Measurements from ENCODE around the gene KRTAP10-6. TPM values are rescaled to one million over a fixed set of nuclear protein-coding genes. Genes with fewer than 3 reads are reported as not detected.

Gene KRTAP10-6
- total RNA-seq, 3 donors from 2014 or later = not detected

DNA sequence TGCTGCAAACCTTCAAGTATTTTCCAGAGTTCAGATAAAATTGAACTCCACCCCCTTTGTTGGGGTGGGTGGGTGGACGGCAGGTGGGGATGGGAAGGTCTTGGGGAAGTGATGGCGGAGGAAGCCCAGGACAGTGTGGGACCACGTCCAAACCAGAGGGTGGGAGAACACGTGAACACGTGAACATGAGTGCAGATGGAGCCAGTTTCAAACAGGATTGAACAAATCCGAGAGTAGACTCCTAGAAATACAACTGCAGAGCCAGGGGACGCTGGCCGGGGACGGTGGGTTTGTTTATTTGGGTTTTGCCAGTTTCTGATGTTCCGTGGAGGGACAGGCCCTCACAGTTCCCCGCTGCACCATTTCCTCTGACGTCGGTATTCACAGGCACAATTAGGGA lies 43.9 kb downstream of the KRTAP10-6 start:
- ATAC-seq = no peak
- DNase-seq = no peak
- TF ChIP-seq, protein P1, sequence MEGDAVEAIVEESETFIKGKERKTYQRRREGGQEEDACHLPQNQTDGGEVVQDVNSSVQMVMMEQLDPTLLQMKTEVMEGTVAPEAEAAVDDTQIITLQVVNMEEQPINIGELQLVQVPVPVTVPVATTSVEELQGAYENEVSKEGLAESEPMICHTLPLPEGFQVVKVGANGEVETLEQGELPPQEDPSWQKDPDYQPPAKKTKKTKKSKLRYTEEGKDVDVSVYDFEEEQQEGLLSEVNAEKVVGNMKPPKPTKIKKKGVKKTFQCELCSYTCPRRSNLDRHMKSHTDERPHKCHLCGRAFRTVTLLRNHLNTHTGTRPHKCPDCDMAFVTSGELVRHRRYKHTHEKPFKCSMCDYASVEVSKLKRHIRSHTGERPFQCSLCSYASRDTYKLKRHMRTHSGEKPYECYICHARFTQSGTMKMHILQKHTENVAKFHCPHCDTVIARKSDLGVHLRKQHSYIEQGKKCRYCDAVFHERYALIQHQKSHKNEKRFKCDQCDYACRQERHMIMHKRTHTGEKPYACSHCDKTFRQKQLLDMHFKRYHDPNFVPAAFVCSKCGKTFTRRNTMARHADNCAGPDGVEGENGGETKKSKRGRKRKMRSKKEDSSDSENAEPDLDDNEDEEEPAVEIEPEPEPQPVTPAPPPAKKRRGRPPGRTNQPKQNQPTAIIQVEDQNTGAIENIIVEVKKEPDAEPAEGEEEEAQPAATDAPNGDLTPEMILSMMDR (IDR thresholded peaks at IDR 0.05) = no peak
- Histone ChIP-seq H3K9me3 (no peaks in the 10 kb centered on the region), H3K4me1 (ENCODE audit: low read depth) (no peaks in the 10 kb centered on the region), H3K36me3 (ENCODE audit: low read depth) (no peaks in the 10 kb centered on the region), H3K4me3 (no peak overlapping the region)
- intact Hi-C loops (cut with DNase I, micrococcal nuclease) = no loop called here

- intact Hi-C loops (cut with DNase I, micrococcal nuclease) = no loop called here
- peaks cover 3% of the 10 kb centered on the region for H3K9me3 ChIP-seq
- TF ChIP-seq, protein P1 (IDR thresholded peaks at IDR 0.05) = no peak
- no peaks in the 10 kb centered on the region for H3K36me3 ChIP-seq (ENCODE audit: low read depth)
- no peaks in the 10 kb centered on the region for H3K4me1 ChIP-seq (ENCODE audit: low read depth)
- DNase-seq (peak in 1 of 3 donors; percentile 16), ATAC-seq (peak; percentile 79)
- no peak overlapping the region for H3K4me3 ChIP-seq
Observed at GRCh38 chr21:44547656-44548331, 44.5 kb downstream of the KRTAP10-6 start.

DNA sequence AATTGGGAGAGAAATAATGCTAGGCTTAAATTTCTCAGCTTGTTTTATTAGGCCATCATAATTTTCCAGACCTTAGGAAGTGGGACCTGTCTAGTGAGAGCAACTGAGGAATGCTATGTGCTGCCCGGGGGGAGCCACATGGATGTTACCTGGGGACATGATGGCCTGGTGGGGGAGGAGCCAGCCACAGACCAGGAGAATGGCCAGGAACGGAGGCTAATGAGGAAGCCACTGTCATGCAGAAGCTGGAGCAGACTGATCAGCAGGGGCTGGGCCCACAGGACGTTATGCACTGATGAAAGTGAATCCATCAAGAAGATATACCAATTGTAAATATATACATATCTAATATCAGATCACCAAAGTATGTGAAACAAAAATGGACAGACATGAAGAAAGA lies 47.7 kb downstream of the KRTAP10-6 start:
- TF ChIP-seq, protein P1 (IDR thresholded peaks at IDR 0.05) = no peak
- H3K4me1 ChIP-seq (ENCODE audit: low read depth) = no peaks in the 10 kb centered on the region
- intact Hi-C loops (cut with DNase I, micrococcal nuclease) = no loop called here
- no peak for ATAC-seq
- H3K9me3 ChIP-seq = peaks cover 12% of the 10 kb centered on the region
- no peaks in the 10 kb centered on the region for H3K36me3 ChIP-seq (ENCODE audit: low read depth)
- no peak overlapping the region for H3K4me3 ChIP-seq
- no peak for DNase-seq

DNA sequence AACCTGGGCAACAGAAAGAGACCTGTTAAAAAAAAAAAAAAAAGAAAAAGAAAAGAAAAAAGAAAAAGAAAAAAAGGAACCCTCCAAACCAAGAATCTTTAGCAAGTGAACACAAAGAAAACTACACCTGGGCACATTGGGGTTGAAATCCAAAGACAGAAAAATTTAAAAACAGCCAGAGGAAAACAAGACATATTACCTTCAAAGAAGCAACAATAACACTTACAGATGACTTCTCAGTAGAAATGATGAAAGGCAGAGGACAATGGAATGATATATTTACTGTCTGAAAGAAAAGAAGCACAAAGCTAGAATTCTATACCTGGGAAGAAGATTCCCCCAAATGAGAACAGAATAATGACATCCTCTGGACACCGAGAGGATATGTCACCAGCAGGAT lies 49.6 kb downstream of the KRTAP10-6 start:
- Histone ChIP-seq H3K36me3 (ENCODE audit: low read depth) (no peaks in the 10 kb centered on the region), H3K4me3 (no peak overlapping the region), H3K9me3 (peaks cover 12% of the 10 kb centered on the region), H3K4me1 (ENCODE audit: low read depth) (no peaks in the 10 kb centered on the region)
- ATAC-seq = no peak
- no peak for DNase-seq
- intact Hi-C loops (cut with DNase I, micrococcal nuclease) = no loop called here
- TF ChIP-seq, protein P1 (IDR thresholded peaks at IDR 0.05) = no peak

Other genes with a start within 250 kb of the KRTAP10-6 start
- gene TRPM2, start 238.9 kb downstream of the KRTAP10-6 start, total RNA-seq = 10 to 100 TPM in 1 of 3 donors, 1 to 10 TPM in 2; 1.5 to 10.3 (median 7.2) TPM
- 10 to 100 TPM in 1 of 3 donors, 1 to 10 TPM in 2; 2.1 to 17.9 (median 2.7) TPM for gene LRRC3, start 137.0 kb downstream of the KRTAP10-6 start, total RNA-seq
- not detected for gene KRTAP10-1, start 52.3 kb downstream of the KRTAP10-6 start, total RNA-seq
- not detected for gene KRTAP10-2, start 41.0 kb downstream of the KRTAP10-6 start, total RNA-seq
- gene KRTAP10-3, start 33.7 kb downstream of the KRTAP10-6 start, total RNA-seq = not detected
- gene KRTAP10-4, start 18.8 kb downstream of the KRTAP10-6 start, total RNA-seq = not detected
- gene KRTAP10-5, start 11.9 kb downstream of the KRTAP10-6 start, total RNA-seq = not detected
- gene KRTAP10-7, start 8.1 kb upstream of the KRTAP10-6 start, total RNA-seq = not detected
- gene KRTAP10-8, start 19.6 kb upstream of the KRTAP10-6 start, total RNA-seq = not detected
- gene KRTAP10-9, start 34.6 kb upstream of the KRTAP10-6 start, total RNA-seq = not detected
- not detected for gene KRTAP10-10, start 44.9 kb upstream of the KRTAP10-6 start, total RNA-seq
- gene KRTAP10-11, start 53.9 kb upstream of the KRTAP10-6 start, total RNA-seq = not detected
- gene KRTAP12-4, start 62.2 kb upstream of the KRTAP10-6 start, total RNA-seq = not detected
- not detected for gene KRTAP12-3, start 65.4 kb upstream of the KRTAP10-6 start, total RNA-seq
- gene KRTAP12-2, start 74.4 kb upstream of the KRTAP10-6 start, total RNA-seq = not detected
- gene KRTAP12-1, start 89.7 kb upstream of the KRTAP10-6 start, total RNA-seq = not detected
- not detected for gene KRTAP10-12, start 104.7 kb upstream of the KRTAP10-6 start, total RNA-seq
- under 1 TPM in 1 of 3 donors, not detected in 2; 0.28 TPM for gene TSPEAR, start 119.1 kb upstream of the KRTAP10-6 start, total RNA-seq
- 10 to 100 TPM; 64.2 to 85.4 (median 66.8) TPM for gene UBE2G2, start 209.3 kb upstream of the KRTAP10-6 start, total RNA-seq
- gene SUMO3, start 225.6 kb upstream of the KRTAP10-6 start, total RNA-seq = 10 to 100 TPM; 68.9 to 76.9 (median 69.4) TPM

Data from mucosa of descending colon (tissue), 3 donors.